A673 (cell line): Measurements from ENCODE around the gene RPL10A. TPM values are rescaled to one million over a fixed set of nuclear protein-coding genes. Genes with fewer than 3 reads are reported as not detected.

Experiments
- BruUV-seq: library from RNA; stranded (reverse); fragments of 400-500 nt; replicated peaks from 2 replicates; lab custom pipeline; 2021; lab: Mats Ljungman, UMichigan
- CTCF ChIA-PET: fragments of 300-600 bp; sonication (Branson Sonifier 250); formaldehyde crosslinking; loops from one replicate; lab custom pipeline; 2022; ENCODE audit warnings: antibody characterized with exemption; lab: Charles Lee
- POLR2A ChIA-PET: fragments of 300-600 bp; sonication (Branson Sonifier 250); formaldehyde crosslinking; loops from one replicate; lab custom pipeline; 2022; ENCODE audit warnings: antibody characterized with exemption; ENCODE audit not compliant: low non-redundant PET; lab: Charles Lee
- DNase-seq: peaks from one replicate; pipeline ENCODE4 v3.0.0-alpha.2; 2015; ENCODE audit warnings: low spot score
- H3K27ac ChIP-seq: fragments of 200-600 bp; sonication (generic); 2 replicates; pipeline ENCODE4 v1.5.1; 2016; ENCODE audit warnings: mixed run types, low read depth, mild to moderate bottlenecking, mixed read lengths, antibody characterized with exemption, low read length; ENCODE audit not compliant: poor library complexity, severe bottlenecking
- H3K27me3 ChIP-seq: fragments of 200-600 bp; sonication (generic); replicated peaks from 2 replicates; pipeline ENCODE4 v1.6.1; 2017; ENCODE audit warnings: mixed run types, low read depth, mild to moderate bottlenecking, mixed read lengths, antibody characterized with exemption, low read length; ENCODE audit not compliant: insufficient read depth, poor library complexity
- H3K36me3 ChIP-seq: fragments of 200-600 bp; sonication (generic); 2 replicates; pipeline ENCODE4 v1.6.1; 2016; ENCODE audit warnings: mixed run types, mild to moderate bottlenecking, mixed read lengths, antibody characterized with exemption, low read length; ENCODE audit not compliant: insufficient read depth, poor library complexity, severe bottlenecking
- H3K4me1 ChIP-seq: fragments of 200-600 bp; sonication (generic); 2 replicates; pipeline ENCODE4 v1.6.1; 2017; ENCODE audit warnings: mixed run types, mild to moderate bottlenecking, mixed read lengths, antibody characterized with exemption, low read length; ENCODE audit not compliant: insufficient read depth, poor library complexity, severe bottlenecking
- H3K4me3 ChIP-seq: fragments of 200-600 bp; sonication (generic); 2 replicates; pipeline ENCODE4 v1.5.1; 2016; ENCODE audit warnings: low read depth, mixed run types, mild to moderate bottlenecking, mixed read lengths, low read length; ENCODE audit not compliant: poor library complexity, severe bottlenecking
- H3K9me3 ChIP-seq: fragments of 200-600 bp; sonication (generic); 2 replicates; pipeline ENCODE4 v1.6.1; 2016; ENCODE audit warnings: mixed run types, low read depth, mild to moderate bottlenecking, mixed read lengths, antibody characterized with exemption, low read length; ENCODE audit not compliant: poor library complexity, severe bottlenecking
- EZH2 ChIP-seq: fragments of 200-600 bp; sonication (generic); IDR thresholded peaks from 2 replicates; pipeline ENCODE4 v1.6.1; 2017; ENCODE audit warnings: borderline replicate concordance, low read depth, mild to moderate bottlenecking, mixed read lengths, antibody characterized with exemption, low read length; ENCODE audit not compliant: poor library complexity, severe bottlenecking
- intact Hi-C: fragments of 100-400 bp; cut with micrococcal nuclease; formaldehyde crosslinking; loops from one replicate; pipeline ENCODE4 v1.10.0; 2022; ENCODE audit not compliant: unreplicated experiment
- total RNA-seq: library from RNA; stranded (reverse); gene quantifications from 2 replicates; pipeline ENCODE4 v1.2.3, GENCODE V29; 2021
- TF ChIP-seq, protein P1 (sequence below): fragments of 300-800, 200-600 bp; sonication (generic); conservative IDR thresholded peaks from 2 replicates; pipeline ENCODE4 v1.5.1; 2017; ENCODE audit warnings: low read depth, mild to moderate bottlenecking, antibody characterized with exemption, low read length, moderate library complexity, mixed read lengths

RPL10A gene
- total RNA-seq, 1 experiment from 2014 or later: 1,064 TPM

DNA sequence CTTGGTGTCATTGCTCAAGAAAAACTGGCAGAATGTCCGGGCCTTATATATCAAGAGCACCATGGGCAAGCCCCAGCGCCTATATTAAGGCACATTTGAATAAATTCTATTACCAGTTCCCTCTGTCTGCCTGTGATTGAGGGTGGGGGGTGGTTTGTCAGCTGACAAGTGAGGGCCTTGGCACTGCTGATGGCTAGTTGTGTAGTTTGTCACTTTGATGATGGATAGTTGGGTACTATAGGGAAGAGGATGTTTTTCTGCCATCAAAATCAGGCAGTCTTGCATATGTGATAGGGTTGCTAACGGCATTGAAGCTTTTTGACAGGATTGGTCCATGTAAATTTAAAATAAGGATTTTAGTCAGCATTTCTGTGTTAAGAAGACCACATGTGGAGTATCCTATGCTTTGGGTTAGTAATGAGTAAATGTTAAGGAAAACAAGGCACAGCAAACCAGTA, 2.5 kb downstream of the RPL10A start:
- DNase-seq: no peak
- H3K9me3 ChIP-seq: no peaks in the 10 kb centered on the region
- POLR2A ChIA-PET: no interaction called here
- peak overlapping the region; percentile 99 for H3K27ac ChIP-seq
- CTCF ChIA-PET: interaction anchor here (0.8 kb wide), 1 partner anchor 127 kb away, joined by 3 read pairs; no protein-coding TSS in a partner anchor
- H3K27me3 ChIP-seq: no peaks in the 10 kb centered on the region
- no TSS peak for BruUV-seq
- peaks cover 67% of the 10 kb centered on the region for H3K36me3 ChIP-seq
- peaks cover 17% of the 10 kb centered on the region for H3K4me1 ChIP-seq
- H3K4me3 ChIP-seq: peak overlapping the region; percentile 99
- TF ChIP-seq EZH2: no peak
- TF ChIP-seq, protein P1, sequence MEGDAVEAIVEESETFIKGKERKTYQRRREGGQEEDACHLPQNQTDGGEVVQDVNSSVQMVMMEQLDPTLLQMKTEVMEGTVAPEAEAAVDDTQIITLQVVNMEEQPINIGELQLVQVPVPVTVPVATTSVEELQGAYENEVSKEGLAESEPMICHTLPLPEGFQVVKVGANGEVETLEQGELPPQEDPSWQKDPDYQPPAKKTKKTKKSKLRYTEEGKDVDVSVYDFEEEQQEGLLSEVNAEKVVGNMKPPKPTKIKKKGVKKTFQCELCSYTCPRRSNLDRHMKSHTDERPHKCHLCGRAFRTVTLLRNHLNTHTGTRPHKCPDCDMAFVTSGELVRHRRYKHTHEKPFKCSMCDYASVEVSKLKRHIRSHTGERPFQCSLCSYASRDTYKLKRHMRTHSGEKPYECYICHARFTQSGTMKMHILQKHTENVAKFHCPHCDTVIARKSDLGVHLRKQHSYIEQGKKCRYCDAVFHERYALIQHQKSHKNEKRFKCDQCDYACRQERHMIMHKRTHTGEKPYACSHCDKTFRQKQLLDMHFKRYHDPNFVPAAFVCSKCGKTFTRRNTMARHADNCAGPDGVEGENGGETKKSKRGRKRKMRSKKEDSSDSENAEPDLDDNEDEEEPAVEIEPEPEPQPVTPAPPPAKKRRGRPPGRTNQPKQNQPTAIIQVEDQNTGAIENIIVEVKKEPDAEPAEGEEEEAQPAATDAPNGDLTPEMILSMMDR: no peak
- intact Hi-C loops: no loop called here

DNA sequence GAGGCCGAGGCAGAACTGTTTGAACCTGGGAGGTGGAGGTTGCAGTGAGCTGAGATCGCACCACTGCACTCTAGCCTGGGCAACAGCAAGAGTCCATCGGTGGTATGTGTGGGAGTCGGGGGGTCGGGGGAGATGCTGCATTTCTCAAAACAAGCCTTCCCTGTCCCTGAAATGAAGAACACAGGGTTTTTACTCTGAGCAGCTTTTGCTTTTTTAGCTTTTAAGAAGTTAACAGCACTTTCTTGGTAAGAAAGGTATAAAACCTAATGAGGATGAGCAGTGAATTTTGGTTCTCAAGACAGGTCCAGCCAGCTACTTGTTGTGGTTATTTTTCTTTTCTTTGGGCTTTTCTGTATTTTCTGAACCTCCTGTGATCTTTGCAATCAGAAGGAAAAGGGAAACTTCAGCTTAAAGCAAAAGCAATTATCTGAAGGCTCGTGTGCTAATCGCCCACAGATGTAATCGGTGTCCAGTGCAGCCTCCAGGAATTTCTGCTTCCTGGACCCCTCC, 3.7 kb downstream of the RPL10A start:
- H3K27ac ChIP-seq: peak overlapping the region; percentile 68

DNA sequence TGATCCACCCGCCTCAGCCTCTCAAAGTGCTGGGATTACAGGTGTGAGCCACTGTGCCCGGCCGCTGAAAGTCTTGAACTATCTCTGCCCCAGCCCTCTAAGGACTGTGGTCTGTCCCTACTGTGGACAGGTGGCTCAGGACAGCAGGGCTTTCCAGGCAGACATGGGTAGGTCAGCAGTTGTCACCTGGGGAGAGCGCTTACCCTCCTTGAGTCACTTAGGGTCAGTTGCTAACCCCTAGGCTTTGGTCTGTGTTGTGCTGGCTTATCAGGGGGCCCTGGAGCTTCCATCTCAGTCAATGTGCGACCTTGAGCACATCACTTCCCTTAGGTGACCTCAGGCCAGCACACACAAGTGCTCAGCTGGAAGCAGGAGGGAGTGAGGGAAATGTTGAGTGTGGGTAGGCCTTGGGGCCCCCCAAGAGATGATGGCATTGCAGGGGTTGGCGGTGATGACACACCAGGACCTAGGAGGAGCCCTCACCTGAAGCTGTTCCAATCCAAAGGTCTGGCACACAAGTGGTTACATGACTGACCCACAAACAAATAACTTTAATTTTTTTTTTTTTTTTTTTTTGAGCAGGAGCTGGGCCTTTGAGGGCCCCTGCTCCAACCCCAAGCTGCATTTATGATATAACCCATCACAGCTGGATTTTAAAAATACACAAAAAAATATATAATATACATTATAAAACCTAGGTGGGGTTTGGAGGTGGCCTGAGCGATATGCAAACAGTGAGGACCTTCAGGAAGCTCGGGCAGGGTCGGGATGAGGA, 5.1 kb downstream of the RPL10A start:
- H3K27ac ChIP-seq: peak overlapping the region; percentile 30
- POLR2A ChIA-PET: no interaction called here
- no peak for DNase-seq
- H3K9me3 ChIP-seq: no peaks in the 10 kb centered on the region
- BruUV-seq: no TSS peak
- H3K36me3 ChIP-seq: peaks cover 54% of the 10 kb centered on the region
- intact Hi-C loops: no loop called here
- TF ChIP-seq, protein P1: no peak
- no peak for TF ChIP-seq EZH2
- H3K27me3 ChIP-seq: no peaks in the 10 kb centered on the region
- no peak overlapping the region for H3K4me3 ChIP-seq
- peaks cover 17% of the 10 kb centered on the region for H3K4me1 ChIP-seq
- CTCF ChIA-PET: no interaction called here

More for the DNA sequence above, 3.7 kb downstream of the RPL10A start:
- no peak for TF ChIP-seq EZH2
- TF ChIP-seq, protein P1: no peak
- Histone ChIP-seq H3K4me3 (peak overlapping the region; percentile 99), H3K36me3 (peaks cover 58% of the 10 kb centered on the region), H3K27me3 (no peaks in the 10 kb centered on the region), H3K4me1 (peaks cover 17% of the 10 kb centered on the region), H3K9me3 (no peaks in the 10 kb centered on the region)
- DNase-seq: no peak
- ChIA-PET CTCF (no interaction called here), POLR2A (interaction anchor here (0.7 to 0.8 kb wide), 3 partner anchors 11 to 807 kb away, joined by 5 to 6 read pairs (median 5); no protein-coding TSS in a partner anchor)
- BruUV-seq: no TSS peak
- intact Hi-C loops: no loop called here
